Stimulated activated CD8-positive, alpha-beta memory T cell treated with anti-CD3 and anti-CD28 coated beads, Interleukin-4, amount 100 ng/mL, for 48 hours (primary cell): ENCODE measurements around the gene RALGAPA1.
A peak's percentile ranks its signal among the peaks of the same experiment; 100 is the strongest.
"Not testable (repeated sequence)": the region's sequence is repeated elsewhere in the genome, so short reads cannot be mapped to it uniquely, and the experiment has no call there.

Experiments
- DNase-seq: peaks from one replicate; pipeline ENCODE4 v3.0.0-alpha.2; 2020

The RALGAPA1 gene

DNA sequence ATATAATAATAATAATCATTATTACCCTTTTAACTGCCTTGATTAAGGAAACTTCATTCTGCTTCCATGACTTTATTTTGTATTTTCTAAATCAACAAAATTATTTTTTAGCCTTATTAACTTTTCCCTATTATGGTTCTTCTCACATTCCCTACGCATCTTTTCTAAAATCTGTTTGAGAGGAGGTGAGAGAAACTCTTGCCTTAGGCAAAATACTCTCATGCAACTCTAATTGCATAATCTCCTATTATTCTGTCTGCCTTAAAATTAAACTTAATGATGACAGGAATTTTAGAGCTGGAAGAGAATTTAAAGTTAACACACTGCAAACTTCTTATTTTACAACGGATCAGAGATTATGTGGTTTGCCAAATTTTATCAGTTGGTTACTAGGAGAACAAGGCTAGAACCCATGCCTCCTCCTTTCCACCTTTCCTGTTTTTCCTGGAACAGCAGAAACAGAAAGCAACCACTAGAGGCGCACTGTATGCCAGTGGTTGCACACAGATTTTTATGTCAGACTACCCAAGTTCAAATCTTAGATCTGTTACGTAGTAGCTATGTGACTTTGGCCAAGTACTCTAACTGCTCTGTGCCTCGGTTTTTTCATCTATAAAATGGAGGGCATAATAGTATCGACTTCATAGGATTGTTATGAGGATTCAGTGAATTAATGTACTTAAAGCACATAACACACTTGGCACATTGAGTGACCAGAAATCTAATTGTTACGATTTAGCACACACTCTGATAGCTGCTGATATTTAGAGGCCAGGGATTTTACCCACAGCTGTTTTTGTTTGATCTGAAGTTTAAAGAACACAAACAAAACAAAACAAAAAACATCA is 12.7 kb upstream of the RALGAPA1 start:
- DNase-seq: no peak

DNA sequence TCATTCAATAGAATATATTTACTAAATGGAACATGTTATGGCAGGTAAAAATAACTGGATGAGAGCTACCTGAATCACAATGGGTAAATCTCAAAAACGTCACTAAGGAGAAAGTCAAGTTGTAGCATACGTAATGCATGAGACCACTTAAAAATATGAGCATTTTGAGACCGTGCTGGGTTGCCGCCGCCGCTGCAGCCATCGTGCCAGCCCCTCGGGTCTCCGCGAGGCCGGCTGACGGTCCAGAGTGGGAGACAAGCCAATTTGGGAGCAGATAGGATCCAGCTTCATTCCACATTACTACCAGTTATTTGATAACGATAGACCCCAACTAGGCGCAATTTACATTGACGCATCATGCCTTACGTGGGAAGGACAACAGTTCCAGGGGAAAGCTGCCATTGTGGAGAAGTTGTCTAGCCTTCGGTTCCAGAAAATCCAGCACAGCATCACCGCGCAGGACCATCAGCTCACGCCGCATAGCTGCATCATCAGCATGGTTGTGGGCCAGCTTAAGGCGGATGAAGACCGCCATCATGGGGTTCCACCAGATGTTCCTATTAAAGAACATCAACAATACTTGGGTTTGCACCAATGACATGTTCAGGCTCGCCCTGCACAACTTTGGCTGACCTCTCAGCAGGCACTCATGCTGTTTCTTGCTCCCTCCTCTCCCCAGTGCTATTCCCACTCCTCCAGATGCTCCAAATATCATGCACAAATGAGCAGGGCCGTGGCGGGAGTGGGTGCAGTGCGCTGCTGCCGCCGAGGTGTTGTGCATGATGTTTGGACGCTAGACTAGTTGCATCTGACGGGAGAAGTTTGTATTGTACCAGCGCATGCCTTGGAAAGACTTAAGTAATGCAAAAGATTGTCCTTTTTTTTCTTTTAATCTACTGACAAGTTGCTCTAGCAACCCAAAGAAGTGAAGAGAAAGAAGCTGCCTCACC is 10.8 kb upstream of the RALGAPA1 start:
- no peak for DNase-seq

DNA sequence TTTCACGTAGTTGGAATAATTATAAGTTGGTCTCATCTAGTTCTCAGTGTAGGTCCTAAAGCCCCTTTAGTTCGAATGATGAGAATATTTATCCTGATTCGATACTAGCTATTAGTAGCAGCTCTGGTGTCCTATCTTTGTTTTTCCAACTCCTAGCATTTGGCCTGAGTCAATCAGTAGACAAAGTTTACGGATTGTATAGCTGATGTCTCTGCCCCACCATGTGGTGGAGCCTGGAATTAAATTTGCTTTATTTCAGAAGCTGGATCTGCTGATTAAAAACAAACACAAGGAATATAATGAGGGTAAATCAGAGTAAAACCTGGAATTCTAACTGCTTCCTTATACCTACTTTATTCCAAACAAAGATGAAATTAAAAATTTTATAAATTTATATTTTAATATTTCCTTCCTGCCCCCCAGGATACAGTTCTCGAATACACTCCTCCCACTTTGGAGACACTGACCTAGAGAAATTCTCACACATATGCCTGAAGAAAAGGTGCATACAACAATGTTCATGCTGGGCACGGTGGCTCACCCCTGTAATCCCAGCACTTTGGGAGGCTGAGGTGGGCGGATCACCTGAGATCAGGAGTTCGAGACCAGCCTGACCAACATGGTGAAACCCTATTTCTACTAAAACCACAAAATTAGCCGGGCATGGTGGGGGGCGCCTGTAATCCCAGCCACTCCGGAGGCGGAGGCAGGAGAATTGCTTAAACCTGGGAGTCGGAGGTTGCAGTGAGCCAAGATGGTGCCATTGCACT is 9.4 kb upstream of the RALGAPA1 start:
- peak; percentile 36 for DNase-seq

DNA sequence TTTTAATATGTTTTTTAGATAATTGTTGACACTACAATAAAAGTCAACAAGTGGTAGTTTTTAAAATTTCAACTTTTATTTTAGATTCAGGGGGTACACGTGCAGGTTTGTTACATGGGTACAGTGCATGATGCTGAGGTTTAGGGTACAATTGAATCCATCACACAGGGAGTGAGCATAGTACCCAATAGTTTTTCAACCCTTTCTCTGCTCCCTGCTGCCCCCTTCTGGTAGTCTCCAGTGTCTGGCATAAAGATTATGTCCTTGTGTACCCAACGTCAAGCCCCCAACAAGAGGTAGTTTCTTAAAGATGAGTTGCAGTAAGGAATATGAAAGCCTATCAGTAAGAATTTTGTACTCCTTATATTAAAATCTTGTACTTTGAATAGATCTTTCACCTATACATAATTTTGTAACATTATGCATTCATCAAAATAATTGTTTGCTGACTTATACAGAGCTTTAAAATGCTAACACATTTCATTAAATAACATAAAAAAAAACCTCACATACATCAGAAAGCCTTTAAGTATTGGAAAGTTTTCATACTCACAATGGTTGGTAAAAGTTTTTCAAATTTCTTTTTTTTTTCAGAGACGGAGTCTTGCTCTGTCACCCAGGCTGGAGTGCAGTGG is 5.4 kb upstream of the RALGAPA1 start:
- peak; percentile 93 for DNase-seq

DNA sequence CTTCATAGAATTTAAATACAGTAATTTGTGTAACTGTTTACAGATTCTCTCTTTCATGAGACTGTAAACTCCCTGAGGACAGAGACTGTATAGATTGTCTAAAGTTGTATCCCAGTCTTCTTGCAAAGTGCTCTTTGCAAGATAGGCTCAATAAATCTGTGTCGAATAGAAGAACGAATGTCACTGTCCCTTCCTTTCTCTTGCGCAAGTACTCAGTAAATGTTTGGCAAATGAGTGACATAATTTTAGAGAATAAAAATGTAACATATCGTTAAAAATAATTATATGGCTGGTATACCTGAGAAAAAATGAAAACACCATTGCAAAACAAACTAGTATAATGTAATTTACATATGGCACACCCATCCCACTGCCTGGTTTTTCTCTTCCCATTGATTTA is 1.9 kb upstream of the RALGAPA1 start:
- no peak for DNase-seq

DNA sequence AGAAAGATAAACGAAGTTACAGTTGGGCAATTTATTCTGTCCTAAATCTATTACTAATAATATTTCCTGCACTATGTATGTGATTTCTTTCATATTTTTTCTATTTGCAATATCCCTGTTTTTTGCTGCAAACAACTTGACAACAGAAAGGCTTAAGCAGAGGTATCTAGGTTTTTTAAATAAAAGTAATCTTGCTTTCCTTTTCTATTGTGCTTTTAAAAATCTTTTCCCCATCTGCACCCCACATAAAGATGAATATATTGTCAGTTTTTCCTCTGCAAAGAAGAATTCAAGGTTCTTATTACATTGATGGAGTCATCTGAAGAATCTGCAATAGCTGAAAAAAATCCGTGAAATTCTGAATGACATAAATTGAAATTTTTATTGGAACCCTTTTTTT is 502 bp upstream of the RALGAPA1 start:
- DNase-seq: no peak

DNA sequence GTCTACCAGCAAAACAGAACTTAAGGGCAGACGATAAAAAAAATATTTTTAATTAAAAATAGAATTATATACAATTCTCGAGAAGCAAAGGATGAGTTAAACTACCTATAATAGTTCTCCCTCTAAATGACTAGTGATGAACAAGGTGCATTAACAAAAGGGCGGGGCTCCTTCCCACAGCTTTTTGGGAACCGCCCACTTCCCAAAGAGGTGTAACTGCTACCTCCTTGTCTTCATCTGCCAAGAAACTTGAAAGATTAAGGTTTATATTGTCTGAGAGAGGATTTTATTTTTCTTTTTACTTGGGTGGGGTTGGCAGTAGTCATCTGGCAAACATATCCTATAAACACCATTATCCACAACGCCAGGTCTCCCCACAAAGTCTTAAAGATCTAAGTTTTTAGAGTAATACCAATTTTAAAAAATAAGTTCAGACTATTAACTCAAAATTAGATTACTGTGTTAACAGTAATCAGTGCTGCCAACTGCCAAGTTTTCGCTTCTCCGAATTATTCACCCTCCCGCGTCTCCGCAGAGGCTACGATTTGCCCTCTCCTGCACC is 938 bp downstream of the RALGAPA1 start:
- peak; percentile 46 for DNase-seq

DNA sequence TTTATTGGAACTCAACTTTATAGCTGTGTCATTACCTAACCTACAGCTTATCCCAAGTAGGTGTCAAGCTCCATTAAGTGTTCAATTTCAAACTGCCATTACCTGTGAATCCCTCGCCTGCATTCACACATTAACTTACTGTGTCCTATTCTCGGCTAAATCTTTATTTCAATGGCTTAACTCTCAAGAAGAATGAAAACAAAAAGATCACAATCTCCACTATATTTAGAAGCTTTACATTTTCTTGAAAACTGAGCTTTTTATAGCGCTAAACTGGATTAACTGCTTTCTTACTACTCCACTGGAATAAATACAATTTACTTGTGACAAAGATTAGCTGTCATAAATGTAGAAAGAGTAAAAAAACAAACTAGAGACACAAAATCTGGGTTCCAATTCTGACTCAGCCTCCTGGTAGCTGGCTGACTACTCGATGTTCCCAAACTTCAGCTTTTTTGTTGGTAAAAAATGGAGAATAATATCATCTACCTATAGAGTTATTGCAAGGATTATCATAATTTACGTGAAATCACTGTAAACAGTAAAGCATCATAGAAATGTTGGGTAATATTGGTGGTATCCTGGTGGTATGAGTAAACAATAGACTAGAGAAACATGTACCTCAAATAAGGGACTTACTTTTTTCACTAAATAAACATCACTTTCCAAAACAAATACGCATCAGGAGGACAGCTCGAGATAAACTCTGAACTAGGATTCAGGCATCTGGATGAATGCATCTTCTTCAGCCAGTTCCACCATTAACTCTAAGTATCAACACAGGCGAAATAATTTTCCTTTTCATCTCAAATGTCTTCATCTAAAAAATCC is 1.7 kb downstream of the RALGAPA1 start:
- DNase-seq: no peak

DNA sequence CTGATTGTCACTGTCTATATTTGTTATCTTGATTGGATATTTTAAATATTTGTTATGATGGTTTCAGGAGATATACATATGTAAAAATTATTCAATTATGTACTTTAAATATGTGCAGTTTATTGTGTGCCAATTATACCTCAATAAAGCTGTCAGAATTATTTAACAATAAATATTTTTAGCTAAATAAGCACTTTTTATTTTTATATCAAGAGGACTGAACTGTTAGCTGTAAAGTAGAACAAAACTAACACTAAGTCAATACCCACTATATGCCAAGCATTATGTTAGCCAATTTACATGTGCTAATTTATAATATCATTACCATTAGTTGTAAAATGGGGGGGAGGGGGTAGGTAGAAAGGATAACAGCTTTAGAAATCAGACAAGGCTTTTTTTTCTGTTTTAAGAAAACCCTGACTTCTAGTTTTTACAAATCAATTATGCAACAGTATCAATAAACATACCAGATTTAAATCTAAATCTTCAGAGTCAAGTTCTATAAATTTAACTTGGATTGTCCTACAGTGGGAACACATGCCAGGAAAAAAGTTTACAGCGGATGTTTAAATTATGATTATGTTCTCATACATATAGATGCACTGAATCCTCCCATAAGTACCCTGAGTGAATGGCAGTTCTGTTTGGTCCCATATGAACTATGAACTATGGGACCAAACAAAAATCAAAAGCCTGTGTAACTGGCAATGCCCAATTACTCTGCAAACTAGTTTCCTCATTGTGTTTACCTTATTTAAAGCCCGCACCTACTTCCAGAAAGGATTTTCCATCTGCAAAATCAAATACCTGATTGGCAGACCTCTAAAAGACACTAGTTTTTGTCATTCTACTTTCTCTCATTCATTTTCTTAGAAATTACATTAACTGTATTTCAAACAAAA is 2.8 kb downstream of the RALGAPA1 start:
- DNase-seq: no peak

DNA sequence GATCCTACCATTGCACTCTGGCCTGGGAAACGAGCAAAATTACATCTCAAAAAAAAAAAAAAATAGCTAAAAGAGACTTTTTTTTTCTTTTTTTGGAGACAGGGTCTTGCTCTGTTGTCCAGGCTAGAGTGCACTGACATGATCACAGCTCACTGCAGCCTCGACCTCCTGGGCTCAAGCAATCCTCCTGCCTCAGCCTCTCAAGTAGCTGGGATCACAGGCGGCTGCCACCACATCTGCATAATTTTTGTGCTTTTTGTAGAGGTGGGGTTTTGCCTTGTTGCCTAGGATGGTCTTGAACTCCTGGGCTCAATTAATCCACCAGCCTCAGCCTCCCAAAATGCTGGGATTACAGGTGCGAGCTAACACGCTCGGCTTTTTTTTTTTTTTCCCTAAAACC is 11.3 kb downstream of the RALGAPA1 start:
- DNase-seq: no peak

DNA sequence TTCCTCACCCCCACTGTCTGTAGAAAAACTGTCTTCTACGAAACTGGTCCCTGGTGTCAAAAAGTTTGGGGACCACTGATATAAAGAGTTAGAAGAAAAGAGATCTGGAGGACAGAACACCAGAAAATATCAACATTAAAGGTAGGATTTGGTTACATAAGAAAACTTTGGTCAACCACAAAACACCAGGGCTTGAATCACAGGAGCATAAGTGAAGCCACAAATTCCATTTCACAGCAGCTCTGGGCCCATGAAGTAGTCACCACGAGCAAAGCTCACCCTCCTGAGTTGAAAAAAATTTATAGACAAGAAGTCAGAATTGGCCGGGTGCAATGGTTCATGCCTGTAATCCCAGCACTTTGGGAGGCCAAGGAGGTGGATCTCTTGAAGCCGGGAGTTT is 19.4 kb downstream of the RALGAPA1 start:
- DNase-seq: no peak

DNA sequence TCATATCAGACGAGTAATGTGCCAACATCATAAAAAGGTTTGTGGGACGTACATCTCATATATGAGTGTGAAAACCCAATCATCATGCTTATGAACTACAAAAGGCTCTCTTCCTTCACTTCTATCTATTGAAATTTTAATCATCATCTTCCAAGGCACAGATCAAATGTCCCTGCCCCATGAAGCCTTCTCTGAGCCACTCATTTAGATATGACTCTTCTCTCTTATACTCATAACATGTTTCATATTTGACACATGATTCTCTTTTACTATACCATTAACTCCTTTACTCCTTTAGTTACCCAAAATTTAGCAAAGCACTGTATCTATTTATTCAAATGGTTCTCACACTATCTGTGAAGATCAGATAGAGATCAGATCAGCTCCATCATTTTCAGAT is 22.2 kb downstream of the RALGAPA1 start:
- no peak for DNase-seq

DNA sequence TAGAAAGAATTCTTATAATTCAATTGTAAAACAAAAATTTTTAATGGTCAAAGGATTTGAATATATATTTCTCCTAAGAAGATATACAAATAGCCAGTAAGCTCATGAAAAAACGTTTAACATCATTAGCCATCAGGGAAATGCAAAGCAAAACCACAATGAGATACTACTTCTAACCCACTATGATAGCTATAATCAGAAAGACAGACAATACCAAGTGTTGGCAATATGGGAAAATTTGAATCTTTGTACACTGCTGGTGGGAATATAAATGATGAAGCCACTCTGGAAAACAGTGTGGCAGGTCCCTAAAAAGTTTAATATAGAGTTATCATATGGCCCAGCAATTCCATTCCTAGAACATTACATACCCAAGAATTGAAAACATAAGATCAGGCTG is 25.4 kb downstream of the RALGAPA1 start:
- DNase-seq: no peak

DNA sequence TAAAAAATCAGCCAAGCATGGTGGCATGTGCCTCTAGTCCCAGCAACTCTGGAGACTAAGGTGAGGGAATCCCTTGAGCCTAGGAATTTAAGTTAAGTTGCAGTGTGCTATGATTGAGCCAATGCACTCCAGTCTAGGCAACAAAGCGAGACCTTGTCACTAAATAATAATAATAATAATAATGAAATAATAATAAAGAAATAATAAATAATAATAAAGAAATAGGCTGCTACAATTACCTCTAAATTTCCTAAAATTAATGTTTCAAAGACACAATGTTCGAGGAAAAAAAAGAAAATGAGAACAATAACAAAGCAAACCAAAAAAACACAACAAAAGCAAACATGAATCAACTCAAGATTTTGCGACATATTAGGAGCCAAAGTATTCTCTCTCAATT is 29.7 kb downstream of the RALGAPA1 start:
- no peak for DNase-seq

DNA sequence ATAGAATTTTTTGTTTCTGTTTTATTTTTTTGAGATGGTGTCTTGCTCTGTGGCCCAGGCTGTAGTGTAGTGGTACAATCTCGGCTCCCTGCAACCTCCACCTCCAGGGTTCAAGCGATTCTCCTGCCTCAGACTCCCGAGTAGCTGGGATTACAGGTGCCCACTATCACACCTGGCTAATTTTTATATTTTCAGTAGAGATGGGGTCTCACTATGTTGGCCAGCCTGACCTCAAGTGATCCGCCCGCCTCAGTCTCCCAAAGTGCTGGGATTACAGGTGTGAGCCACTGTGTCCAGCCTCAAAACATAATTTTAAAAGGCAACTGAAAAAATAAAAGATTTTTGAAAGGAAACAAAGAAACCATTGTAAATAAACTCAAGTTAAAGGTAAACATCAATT is 31.5 kb downstream of the RALGAPA1 start:
- not testable (repeated sequence) for DNase-seq

DNA sequence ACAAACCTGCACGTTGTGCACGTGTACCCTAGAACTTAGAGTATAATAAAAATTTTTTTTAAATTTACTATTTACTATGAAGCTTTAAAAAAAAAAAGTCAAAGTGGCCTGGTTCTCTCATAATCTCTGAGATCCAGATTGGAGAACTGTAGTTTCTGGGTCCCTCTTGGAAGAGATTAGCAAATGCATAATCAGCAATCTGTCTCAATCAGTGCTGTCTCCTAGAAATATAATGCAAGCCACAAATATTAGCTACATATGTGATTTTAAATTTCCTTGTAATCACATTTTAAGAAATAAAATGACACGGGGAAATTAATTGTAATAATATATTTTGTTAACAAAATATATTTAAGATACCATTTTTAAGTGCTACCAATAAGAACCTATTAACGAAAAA is 32.3 kb downstream of the RALGAPA1 start:
- DNase-seq: no peak

DNA sequence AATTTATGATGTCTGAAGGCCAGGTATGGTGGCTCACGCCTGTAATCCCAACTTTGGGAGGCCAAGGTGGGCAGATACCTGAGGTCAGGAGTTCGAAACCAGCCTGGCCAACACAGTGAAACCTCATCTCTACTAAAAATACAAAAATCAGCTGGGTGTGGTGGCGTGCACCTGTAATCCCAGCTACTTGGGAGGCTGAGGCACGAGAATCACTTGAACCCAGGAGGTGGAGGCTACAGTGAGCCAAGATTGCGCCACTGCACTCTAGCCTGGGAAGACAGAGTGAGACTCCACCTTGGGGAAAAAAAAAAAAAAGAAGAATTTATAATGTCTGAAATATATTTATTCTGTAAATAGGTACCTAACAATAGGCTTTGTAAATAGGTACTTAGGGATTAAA is 33.0 kb downstream of the RALGAPA1 start:
- not testable (repeated sequence) for DNase-seq

DNA sequence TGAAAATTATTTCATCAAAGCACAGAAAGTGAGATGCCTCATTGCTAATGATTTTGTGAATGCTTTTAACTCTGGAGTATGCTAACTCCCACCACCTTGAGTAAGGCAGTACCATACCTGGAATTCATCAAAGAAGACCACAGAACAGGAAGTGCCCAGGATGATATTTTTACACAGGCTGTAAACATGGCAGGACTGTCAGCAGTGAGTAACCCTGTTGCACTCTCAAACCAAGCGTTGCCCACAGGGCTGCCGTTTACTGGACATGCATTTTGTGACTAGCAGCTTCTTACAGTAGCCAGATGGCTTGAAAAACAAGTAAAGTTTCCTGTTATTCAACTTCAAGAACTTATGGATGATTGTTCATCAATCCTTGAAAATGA is 42.4 kb downstream of the RALGAPA1 start:
- peak; percentile 30 for DNase-seq

DNA sequence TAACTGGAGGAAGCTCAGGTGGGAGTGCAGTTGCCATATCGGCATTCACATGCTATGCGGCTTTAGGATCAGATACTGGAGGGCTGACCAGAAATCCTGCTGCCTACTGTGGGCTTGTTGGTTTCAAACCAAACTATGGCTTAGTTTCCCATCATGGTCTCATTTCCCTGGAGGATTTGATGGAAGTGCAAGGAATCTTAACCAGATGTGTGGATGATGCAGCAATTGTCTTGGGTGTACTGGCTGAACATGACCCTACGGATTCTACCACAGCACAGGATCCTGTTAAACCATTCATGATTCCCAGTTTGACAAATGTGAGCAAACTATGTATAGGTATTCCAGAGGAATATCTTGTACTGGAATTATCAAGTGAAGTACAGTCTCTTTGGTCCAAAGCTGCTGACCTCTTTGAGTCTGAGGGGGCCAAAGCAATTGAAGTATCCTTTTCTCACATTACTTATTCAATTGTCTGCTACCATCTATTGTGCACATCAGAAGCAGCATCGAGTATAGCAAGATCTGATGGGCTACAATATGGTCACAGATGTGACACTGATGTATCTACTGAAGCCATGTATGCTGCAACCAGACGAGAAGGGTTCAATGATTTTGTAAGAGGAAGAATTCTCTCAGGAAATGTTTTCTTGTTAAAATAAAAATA is 42.9 kb downstream of the RALGAPA1 start:
- DNase-seq: no peak

DNA sequence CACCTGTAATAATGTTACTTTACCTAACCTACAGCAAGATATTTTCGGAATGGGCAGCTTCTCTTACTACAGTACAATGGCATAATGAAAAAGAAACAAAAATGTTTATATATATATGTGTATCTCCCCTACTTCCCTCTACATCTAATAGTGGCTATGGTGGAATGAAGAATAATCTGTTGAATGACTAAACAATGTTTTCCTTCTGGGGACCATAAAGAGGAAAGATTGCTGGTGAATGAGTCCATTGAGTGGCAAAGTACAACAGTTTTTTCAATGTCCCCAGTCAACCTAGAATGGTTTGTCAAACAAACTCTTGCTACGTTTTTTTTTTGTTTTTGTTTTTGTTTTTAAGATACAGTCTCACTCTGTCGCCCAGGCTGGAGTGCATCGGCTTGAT is 47.2 kb downstream of the RALGAPA1 start:
- DNase-seq: no peak
